ENCODE measurements around the gene RDX.

RDX gene

GRCh38 chr11:110207123-110207522 is 89.3 kb downstream of the RDX start:
- Histone ChIP-seq H3K4me3 (ENCODE audit: low read depth, low read length) (no peak overlapping the region), H3K27me3 (no peaks in the 10 kb centered on the region), H3K36me3 (no peaks in the 10 kb centered on the region), H3K4me1 (no peaks in the 10 kb centered on the region), H3K9me3 (no peaks in the 10 kb centered on the region)
- TF ChIP-seq, protein P1, sequence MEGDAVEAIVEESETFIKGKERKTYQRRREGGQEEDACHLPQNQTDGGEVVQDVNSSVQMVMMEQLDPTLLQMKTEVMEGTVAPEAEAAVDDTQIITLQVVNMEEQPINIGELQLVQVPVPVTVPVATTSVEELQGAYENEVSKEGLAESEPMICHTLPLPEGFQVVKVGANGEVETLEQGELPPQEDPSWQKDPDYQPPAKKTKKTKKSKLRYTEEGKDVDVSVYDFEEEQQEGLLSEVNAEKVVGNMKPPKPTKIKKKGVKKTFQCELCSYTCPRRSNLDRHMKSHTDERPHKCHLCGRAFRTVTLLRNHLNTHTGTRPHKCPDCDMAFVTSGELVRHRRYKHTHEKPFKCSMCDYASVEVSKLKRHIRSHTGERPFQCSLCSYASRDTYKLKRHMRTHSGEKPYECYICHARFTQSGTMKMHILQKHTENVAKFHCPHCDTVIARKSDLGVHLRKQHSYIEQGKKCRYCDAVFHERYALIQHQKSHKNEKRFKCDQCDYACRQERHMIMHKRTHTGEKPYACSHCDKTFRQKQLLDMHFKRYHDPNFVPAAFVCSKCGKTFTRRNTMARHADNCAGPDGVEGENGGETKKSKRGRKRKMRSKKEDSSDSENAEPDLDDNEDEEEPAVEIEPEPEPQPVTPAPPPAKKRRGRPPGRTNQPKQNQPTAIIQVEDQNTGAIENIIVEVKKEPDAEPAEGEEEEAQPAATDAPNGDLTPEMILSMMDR (IDR thresholded peaks at IDR 0.05; ENCODE audit: low read depth, low read length), result no peak
- DNase-seq, result no peak

DNA sequence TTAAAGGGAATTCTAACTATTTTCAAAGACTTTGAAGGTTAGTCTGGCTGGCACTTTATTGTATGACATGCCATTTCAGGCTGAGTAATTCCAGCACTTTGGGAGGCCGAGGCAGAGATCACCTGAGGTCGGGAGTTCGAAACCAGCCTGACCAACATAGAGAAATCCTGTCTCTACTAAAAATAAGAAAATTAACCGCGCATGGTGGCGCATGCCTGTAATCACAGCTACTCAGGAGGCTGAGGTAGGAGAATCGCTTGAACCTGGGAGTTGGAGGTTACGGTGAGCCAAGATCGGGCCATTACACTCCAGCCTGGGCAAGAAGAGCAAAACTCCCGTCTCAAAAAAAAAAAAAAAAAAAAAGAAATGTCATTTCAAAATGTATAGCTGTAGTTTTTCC is 95.6 kb downstream of the RDX start:
- H3K27me3 ChIP-seq, result no peaks in the 10 kb centered on the region
- no peak for DNase-seq
- H3K9me3 ChIP-seq, result no peaks in the 10 kb centered on the region
- no peaks in the 10 kb centered on the region for H3K36me3 ChIP-seq
- TF ChIP-seq, protein P1 (IDR thresholded peaks at IDR 0.05; ENCODE audit: low read depth, low read length), result no peak
- H3K4me3 ChIP-seq (ENCODE audit: low read depth, low read length), result no peak overlapping the region
- no peaks in the 10 kb centered on the region for H3K4me1 ChIP-seq

DNA sequence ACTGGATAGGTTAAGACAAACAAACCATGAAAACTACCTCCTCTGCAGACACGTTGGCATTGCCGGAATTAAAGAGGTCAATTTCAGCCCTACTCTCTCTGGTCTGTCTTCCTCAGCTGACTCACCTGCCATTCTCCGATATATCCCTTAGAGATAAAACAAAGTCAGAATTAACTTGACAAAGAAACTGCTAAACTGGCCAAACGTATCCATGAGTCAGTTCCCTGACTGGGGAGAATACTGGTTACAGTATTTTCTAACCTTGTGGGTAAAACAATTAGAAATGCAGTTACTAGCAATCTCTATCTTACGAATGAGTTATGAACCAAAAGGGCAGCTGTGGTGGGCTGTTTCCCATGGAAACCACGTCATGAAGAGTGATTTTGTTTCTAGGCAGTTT is 96.2 kb downstream of the RDX start:
- no peaks in the 10 kb centered on the region for H3K36me3 ChIP-seq
- H3K4me1 ChIP-seq, result no peaks in the 10 kb centered on the region
- no peak for DNase-seq
- no peaks in the 10 kb centered on the region for H3K27me3 ChIP-seq
- TF ChIP-seq, protein P1 (IDR thresholded peaks at IDR 0.05; ENCODE audit: low read depth, low read length), result no peak
- H3K4me3 ChIP-seq (ENCODE audit: low read depth, low read length), result no peak overlapping the region
- H3K9me3 ChIP-seq, result no peaks in the 10 kb centered on the region

GRCh38 chr11:110199184-110199981 is 97.0 kb downstream of the RDX start:
- TF ChIP-seq, protein P1 (IDR thresholded peaks at IDR 0.05; ENCODE audit: low read depth, low read length), result no peak
- H3K9me3 ChIP-seq, result no peaks in the 10 kb centered on the region
- no peak for DNase-seq
- no peaks in the 10 kb centered on the region for H3K27me3 ChIP-seq
- no peak overlapping the region for H3K4me3 ChIP-seq (ENCODE audit: low read depth, low read length)
- no peaks in the 10 kb centered on the region for H3K36me3 ChIP-seq
- H3K4me1 ChIP-seq, result no peaks in the 10 kb centered on the region

GRCh38 chr11:110198031-110198729 is 98.2 kb downstream of the RDX start:
- Histone ChIP-seq H3K9me3 (no peaks in the 10 kb centered on the region), H3K4me3 (ENCODE audit: low read depth, low read length) (no peak overlapping the region), H3K27me3 (no peaks in the 10 kb centered on the region), H3K4me1 (no peaks in the 10 kb centered on the region), H3K36me3 (no peaks in the 10 kb centered on the region)
- no peak for DNase-seq
- TF ChIP-seq, protein P1 (IDR thresholded peaks at IDR 0.05; ENCODE audit: low read depth, low read length), result no peak

DNA sequence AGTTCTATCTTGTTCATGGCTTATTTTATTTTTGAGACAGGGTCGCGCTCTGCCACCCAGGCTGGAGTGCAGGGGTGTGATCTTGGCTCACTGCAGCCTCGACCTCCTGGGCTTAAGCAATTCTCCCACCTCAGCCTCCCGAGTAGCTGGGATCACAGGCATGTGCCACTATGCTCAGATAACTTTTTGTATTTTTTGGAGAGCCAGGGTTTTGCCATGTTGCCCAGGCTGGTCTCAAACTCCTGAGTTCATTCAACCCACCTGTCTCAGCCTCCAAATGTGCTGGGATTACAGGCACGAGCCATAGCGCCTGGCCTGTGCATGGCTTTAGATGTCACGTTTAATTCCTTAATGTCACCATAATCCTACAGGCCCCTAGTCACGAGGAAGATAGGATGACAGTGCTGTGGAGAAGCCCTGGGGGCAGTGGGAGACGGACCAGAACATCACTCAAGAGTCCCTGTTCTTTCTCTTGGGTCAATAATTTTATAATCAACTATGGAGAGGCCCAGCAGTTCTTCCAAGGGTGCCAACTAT is 99.5 kb downstream of the RDX start:
- TF ChIP-seq, protein P1 (IDR thresholded peaks at IDR 0.05; ENCODE audit: low read depth, low read length), result no peak
- H3K9me3 ChIP-seq, result no peaks in the 10 kb centered on the region
- H3K36me3 ChIP-seq, result no peaks in the 10 kb centered on the region
- DNase-seq, result no peak
- no peak overlapping the region for H3K4me3 ChIP-seq (ENCODE audit: low read depth, low read length)
- no peaks in the 10 kb centered on the region for H3K27me3 ChIP-seq
- H3K4me1 ChIP-seq, result no peaks in the 10 kb centered on the region

All from BE2C (cell line).